Lower leg skin (tissue), 4 donors: ENCODE measurements around the gene KLHL42. TPM values are rescaled to one million over a fixed set of nuclear protein-coding genes. Genes with fewer than 3 reads are reported as not detected.

Experiments
- DNase-seq, 2 donors: peaks; one replicate each; pipeline ENCODE4 v3.0.0-alpha.2; 2019; ENCODE audit warnings: low spot score in 2 of 2
- H3K4me3 ChIP-seq: fragments of 200-600 bp; sonication (generic); 2 replicates; pipeline ENCODE4 v1.5.1; 2017; ENCODE audit warnings: mild to moderate bottlenecking, low read depth; ENCODE audit not compliant: poor library complexity, severe bottlenecking
- POLR2A ChIP-seq, 2 donors: fragments of 450-650 bp; IDR thresholded peaks; one replicate each; pipeline ENCODE4 v1.6.1; 2016 to 2017; ENCODE audit warnings: antibody characterized with exemption in 2 of 2, mild to moderate bottlenecking in 1 of 2, moderate library complexity in 1 of 2
- WGBS, 2 donors: methylation state at CpG; one replicate each; pipeline ENCODE4 v1.1.5; 2018; 5-methylcytosine and 5-hydroxymethylcytosine counted together
- intact Hi-C: fragments of 100-400 bp; cut with DNase I; formaldehyde crosslinking; loops from one replicate; pipeline ENCODE4 v1.15.0; 2023; ENCODE audit warnings: low total_unique reads
- total RNA-seq, 4 donors: library from RNA; depleted of rRNA; stranded (reverse); fragments of >200 nt; gene quantifications; one replicate each; pipeline ENCODE4 v1.1.0, GENCODE V29; 2016
- TF ChIP-seq, protein P1 (sequence below), 3 donors: fragments of 450-650 bp; IDR thresholded peaks; one replicate each; pipeline ENCODE4 v1.5.1; 2016; ENCODE audit warnings: antibody characterized with exemption in 3 of 3, mild to moderate bottlenecking in 3 of 3, moderate library complexity in 2 of 3

Gene KLHL42
- total RNA-seq, 4 donors from 2014 or later = 12.0 to 21.7 (median 19.8) TPM

DNA sequence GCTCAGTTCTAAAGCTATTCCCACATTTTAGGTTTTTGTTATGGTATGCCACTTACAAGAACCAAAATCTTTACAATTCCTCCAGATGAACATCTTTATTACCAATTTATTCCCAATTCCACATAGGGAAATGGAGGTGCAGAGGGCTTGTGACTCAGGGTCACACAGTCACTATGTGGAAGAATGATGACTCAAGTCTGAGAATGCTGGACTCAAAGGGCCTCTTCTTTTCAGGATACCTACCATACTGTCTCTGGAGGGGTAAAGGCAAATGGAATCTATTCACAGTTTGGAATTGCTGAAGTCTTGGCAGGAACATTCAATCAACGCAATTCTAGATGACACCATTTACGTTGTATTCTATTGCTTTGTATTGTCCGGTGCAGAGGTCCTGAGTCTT is 48.2 kb downstream of the KLHL42 start:
- no peak overlapping the region for H3K4me3 ChIP-seq
- intact Hi-C loops = loop anchor here (10.0 kb wide), 1 partner anchor 93 kb away; no protein-coding TSS in a partner anchor
- 99 to 100% methylated on average over 3 of the region's 3 CpGs for WGBS, 2 donors
- no peak for TF ChIP-seq POLR2A (IDR thresholded peaks at IDR 0.05)
- TF ChIP-seq, protein P1, sequence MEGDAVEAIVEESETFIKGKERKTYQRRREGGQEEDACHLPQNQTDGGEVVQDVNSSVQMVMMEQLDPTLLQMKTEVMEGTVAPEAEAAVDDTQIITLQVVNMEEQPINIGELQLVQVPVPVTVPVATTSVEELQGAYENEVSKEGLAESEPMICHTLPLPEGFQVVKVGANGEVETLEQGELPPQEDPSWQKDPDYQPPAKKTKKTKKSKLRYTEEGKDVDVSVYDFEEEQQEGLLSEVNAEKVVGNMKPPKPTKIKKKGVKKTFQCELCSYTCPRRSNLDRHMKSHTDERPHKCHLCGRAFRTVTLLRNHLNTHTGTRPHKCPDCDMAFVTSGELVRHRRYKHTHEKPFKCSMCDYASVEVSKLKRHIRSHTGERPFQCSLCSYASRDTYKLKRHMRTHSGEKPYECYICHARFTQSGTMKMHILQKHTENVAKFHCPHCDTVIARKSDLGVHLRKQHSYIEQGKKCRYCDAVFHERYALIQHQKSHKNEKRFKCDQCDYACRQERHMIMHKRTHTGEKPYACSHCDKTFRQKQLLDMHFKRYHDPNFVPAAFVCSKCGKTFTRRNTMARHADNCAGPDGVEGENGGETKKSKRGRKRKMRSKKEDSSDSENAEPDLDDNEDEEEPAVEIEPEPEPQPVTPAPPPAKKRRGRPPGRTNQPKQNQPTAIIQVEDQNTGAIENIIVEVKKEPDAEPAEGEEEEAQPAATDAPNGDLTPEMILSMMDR (IDR thresholded peaks at IDR 0.05) = no peak
- no peak for DNase-seq

DNA sequence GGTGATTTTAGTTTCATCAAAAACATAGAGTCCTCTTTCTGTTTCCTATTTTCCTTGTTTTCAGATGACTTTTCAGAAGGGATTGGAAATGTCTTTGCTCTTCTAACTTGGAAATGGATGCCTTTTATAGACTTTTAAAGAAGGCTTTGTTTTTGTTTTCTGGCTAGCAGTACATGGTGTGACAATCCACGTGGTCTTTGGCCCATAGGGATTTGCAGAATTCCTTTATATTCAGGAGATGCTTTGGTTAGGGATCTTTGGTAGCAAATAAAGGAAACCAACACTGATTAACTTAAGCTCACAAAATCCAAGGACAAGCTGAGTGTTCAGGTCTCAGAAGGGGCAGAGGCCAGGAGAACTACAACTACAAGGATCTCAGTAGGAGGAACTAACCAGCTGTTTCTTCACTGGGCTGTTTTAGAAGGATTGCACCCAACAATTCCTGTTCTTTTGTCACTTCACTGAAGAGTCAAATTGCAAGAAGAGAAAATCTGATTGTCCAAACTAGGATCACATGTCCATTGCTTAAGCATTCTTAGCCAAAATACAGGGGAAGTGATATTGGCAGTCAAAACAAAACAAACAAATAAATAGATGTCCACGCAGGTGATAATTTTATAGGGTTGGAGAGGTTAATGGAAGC is 58.6 kb downstream of the KLHL42 start:
- H3K4me3 ChIP-seq = no peak overlapping the region
- intact Hi-C loops = no loop called here
- DNase-seq = no peak
- WGBS, 2 donors = 77 to 78% methylated on average over 2 of the region's 2 CpGs
- TF ChIP-seq, protein P1 (IDR thresholded peaks at IDR 0.05) = no peak
- TF ChIP-seq POLR2A (IDR thresholded peaks at IDR 0.05) = no peak

DNA sequence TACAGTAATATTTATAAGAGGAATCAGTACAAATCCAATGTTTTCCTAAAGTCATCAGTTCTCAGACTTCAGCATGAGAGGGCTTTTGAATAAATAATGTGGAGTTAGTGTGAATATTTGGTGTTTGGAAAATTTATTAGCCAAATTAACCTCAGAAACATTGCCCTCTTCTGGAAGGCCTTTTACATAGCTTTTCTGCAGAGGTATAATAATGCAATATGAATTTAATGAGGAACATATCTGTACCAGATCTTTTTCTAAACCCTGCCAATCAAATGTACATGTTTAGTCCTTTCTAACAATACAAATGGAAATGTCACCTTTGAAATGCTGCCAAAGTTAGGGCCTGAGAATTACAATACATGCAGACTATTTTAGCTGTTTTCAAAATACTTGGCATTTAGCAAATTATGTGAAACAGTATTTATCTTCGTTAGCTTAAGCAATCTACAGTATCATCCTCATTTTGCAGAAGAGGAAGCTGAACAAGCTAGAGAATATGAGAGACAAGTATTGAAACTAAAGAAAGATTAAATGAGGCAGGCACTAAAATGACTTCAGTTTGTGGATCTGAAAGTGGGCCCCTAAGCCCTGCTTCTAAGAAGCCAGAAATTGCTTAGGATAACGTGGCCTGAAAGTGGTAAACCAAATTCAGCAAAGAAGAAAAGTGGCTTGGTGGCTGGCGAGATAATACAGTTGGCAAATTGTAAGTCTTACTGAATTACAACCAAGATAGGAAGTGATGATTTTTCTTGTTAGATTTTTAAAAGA is 60.4 kb downstream of the KLHL42 start:
- intact Hi-C loops = no loop called here
- H3K4me3 ChIP-seq = no peak overlapping the region
- TF ChIP-seq, protein P1 (IDR thresholded peaks at IDR 0.05) = no peak
- no peak for TF ChIP-seq POLR2A (IDR thresholded peaks at IDR 0.05)
- 66 to 74% methylated on average over 3 of the region's 3 CpGs for WGBS, 2 donors
- DNase-seq = no peak

DNA sequence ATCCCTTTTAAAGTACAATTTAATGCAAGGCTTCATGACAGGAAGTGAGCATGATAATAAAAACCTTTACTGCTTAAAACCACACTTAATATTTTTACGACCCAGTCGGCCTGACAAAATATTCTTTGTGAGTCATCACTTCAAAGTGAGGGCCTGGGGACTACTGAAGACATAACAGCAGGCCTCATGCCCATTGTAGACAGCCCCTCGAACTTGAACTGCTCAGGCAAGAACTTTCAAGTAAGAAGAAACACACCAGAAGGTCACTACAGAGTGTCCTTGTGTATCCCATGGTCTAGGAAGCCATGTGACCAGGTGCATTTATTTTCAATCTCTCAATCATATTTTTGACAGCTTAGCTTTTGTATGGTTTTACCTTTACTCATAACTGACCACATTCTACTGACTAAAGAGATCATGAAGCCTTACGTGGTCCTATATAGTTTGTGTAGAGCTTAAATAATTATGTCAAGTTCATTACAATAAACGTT is 61.4 kb downstream of the KLHL42 start:
- 52 to 57% methylated on average over 5 of the region's 5 CpGs for WGBS, 2 donors
- TF ChIP-seq, protein P1 (IDR thresholded peaks at IDR 0.05) = no peak
- no peak for TF ChIP-seq POLR2A (IDR thresholded peaks at IDR 0.05)
- intact Hi-C loops = no loop called here
- DNase-seq = no peak
- H3K4me3 ChIP-seq = no peak overlapping the region

DNA sequence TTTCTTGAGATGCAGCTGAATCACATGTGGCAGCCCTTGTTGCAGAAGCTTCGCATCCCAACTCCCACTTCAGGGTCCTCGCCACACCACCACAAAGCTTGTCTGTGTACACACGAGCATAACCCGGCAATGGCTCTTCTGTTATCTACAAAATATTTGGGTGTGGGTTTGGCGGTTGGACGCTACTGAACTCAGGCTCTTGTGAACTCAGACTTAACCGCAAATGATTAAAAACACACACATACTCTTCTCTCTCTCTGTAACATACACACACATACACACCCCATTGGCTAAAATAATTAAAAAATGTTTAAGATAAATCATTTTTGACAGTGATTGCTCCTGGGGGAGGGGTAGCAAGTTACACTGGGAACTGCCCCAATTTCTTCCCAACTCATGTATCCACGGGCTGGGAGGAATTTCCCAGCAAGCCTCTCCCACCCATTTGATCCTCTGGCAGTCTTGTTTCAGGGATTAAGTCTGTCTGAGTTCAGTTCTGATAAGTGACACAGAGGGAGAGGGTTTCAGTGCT is 63.7 kb downstream of the KLHL42 start:
- 38 to 41% methylated on average over 8 of the region's 8 CpGs for WGBS, 2 donors
- DNase-seq = no peak
- H3K4me3 ChIP-seq = no peak overlapping the region
- intact Hi-C loops = no loop called here
- TF ChIP-seq POLR2A (IDR thresholded peaks at IDR 0.05) = no peak
- TF ChIP-seq, protein P1 (IDR thresholded peaks at IDR 0.05) = no peak
